ENCODE data around the gene ISOC2. TPM values are rescaled to one million over a fixed set of nuclear protein-coding genes. Genes with fewer than 3 reads are reported as not detected.

ISOC2 gene
- total and polyA plus RNA-seq, 3 experiments from 2014 or later, result 32.0 to 38.8 (median 33.7) TPM

- H3K27ac Mint-ChIP-seq, result peak overlapping the region in 1 of 8 donors; percentile 50
- ChIA-PET CTCF (no interaction called here), POLR2A (no interaction called here)
- DNase-seq, result no peak
- Histone ChIP-seq H3K9me3 (ENCODE audit: low read length) (no peaks in the 10 kb centered on the region), H3K27ac (ENCODE audit: low read depth, low read length) (no peak overlapping the region), H3K4me3 (ENCODE audit: low read length) (no peak overlapping the region), H3K36me3 (ENCODE audit: insufficient read depth, low read length) (no peaks in the 10 kb centered on the region), H3K4me1 (ENCODE audit: insufficient read depth, low read length) (peaks cover 15% of the 10 kb centered on the region), H3K27me3 (ENCODE audit: insufficient read depth, low read length, poor library complexity, severe bottlenecking) (peaks cover 49% of the 10 kb centered on the region)
- H3K27me3 Mint-ChIP-seq, result peaks cover 53 to 55% of the 10 kb centered on the region in 2 donors
- H3K9me3 Mint-ChIP-seq, result peaks cover 0 to 3% (median 2%) of the 10 kb centered on the region in 5 donors
- H3K4me1 Mint-ChIP-seq, result peaks cover 13 to 24% (median 22%) of the 10 kb centered on the region in 3 donors
- H3K36me3 Mint-ChIP-seq, result peaks cover 0 to 4% (median 1%) of the 10 kb centered on the region in 3 donors
- peak overlapping the region in 3 of 7 donors; percentile 9 to 78 (median 53) for H3K4me3 Mint-ChIP-seq
Observed at GRCh38 chr19:55443824-55444480, 17.5 kb downstream of the ISOC2 start.

GRCh38 chr19:55443045-55443823 is 18.2 kb downstream of the ISOC2 start, which contains the start of gene SHISA7:
Gene SHISA7 (minus strand): TSS chr19:55443300. CDS start chr19:55442863, 437 bp downstream.
- H3K36me3 ChIP-seq (ENCODE audit: insufficient read depth, low read length), result no peaks in the 10 kb centered on the region
- H3K27me3 ChIP-seq (ENCODE audit: insufficient read depth, low read length, poor library complexity, severe bottlenecking), result peaks cover 51% of the 10 kb centered on the region
- H3K4me1 ChIP-seq (ENCODE audit: insufficient read depth, low read length), result peaks cover 15% of the 10 kb centered on the region
- ChIA-PET POLR2A (no interaction called here), CTCF (no interaction called here)
- H3K4me3 ChIP-seq (ENCODE audit: low read length), result no peak within 1 kb of the TSS
- no peak for DNase-seq
- Mint-ChIP-seq H3K27ac (no peak within 1 kb of the TSS), H3K27me3 (peaks cover 56 to 62% of the 10 kb centered on the region in 2 donors), H3K4me1 (peaks cover 13 to 24% (median 22%) of the 10 kb centered on the region in 3 donors), H3K36me3 (peaks cover 0 to 5% (median 1%) of the 10 kb centered on the region in 3 donors), H3K4me3 (peak within 1 kb of the TSS in 4 of 7 donors; percentile 9 to 78 (median 47)), H3K9me3 (peaks cover 0 to 3% (median 2%) of the 10 kb centered on the region in 5 donors)
- no peak within 1 kb of the TSS for H3K27ac ChIP-seq (ENCODE audit: low read depth, low read length)
- no peaks in the 10 kb centered on the region for H3K9me3 ChIP-seq (ENCODE audit: low read length)

- ChIA-PET POLR2A (no interaction called here), CTCF (interaction anchor here (1.2 kb wide), 1 partner anchor 25 kb away, joined by 3 read pairs; no protein-coding TSS in a partner anchor)
- peaks cover 15% of the 10 kb centered on the region for H3K4me1 ChIP-seq (ENCODE audit: insufficient read depth, low read length)
- no peaks in the 10 kb centered on the region for H3K9me3 ChIP-seq (ENCODE audit: low read length)
- peaks cover 0 to 3% (median 3%) of the 10 kb centered on the region in 5 donors for H3K9me3 Mint-ChIP-seq
- peaks cover 13 to 24% (median 22%) of the 10 kb centered on the region in 3 donors for H3K4me1 Mint-ChIP-seq
- peaks cover 0 to 5% (median 1%) of the 10 kb centered on the region in 3 donors for H3K36me3 Mint-ChIP-seq
- H3K4me3 Mint-ChIP-seq, result peak overlapping the region in 1 of 7 donors; percentile 41
- no peak overlapping the region for H3K27ac ChIP-seq (ENCODE audit: low read depth, low read length)
- H3K27me3 Mint-ChIP-seq, result peaks cover 56 to 65% of the 10 kb centered on the region in 2 donors
- H3K27me3 ChIP-seq (ENCODE audit: insufficient read depth, low read length, poor library complexity, severe bottlenecking), result peaks cover 51% of the 10 kb centered on the region
- H3K4me3 ChIP-seq (ENCODE audit: low read length), result no peak overlapping the region
- no peak for DNase-seq
- H3K27ac Mint-ChIP-seq, result no peak overlapping the region
- no peaks in the 10 kb centered on the region for H3K36me3 ChIP-seq (ENCODE audit: insufficient read depth, low read length)
Observed at GRCh38 chr19:55442372-55442961, 19.0 kb downstream of the ISOC2 start.

- Mint-ChIP-seq H3K36me3 (peaks cover 0 to 5% (median 1%) of the 10 kb centered on the region in 3 donors), H3K27me3 (peaks cover 63 to 72% of the 10 kb centered on the region in 2 donors), H3K27ac (peak overlapping the region in 2 of 8 donors; percentile 0 to 50), H3K4me3 (peak overlapping the region in 5 of 7 donors; percentile 9 to 77 (median 41)), H3K4me1 (peaks cover 13 to 29% (median 22%) of the 10 kb centered on the region in 3 donors), H3K9me3 (peaks cover 0 to 3% (median 3%) of the 10 kb centered on the region in 5 donors)
- CTCF ChIA-PET, result interaction anchor here (1.2 kb wide), 1 partner anchor 26 kb away, joined by 3 read pairs; no protein-coding TSS in a partner anchor
- H3K36me3 ChIP-seq (ENCODE audit: insufficient read depth, low read length), result no peaks in the 10 kb centered on the region
- H3K4me3 ChIP-seq (ENCODE audit: low read length), result no peak overlapping the region
- H3K9me3 ChIP-seq (ENCODE audit: low read length), result no peaks in the 10 kb centered on the region
- POLR2A ChIA-PET, result no interaction called here
- H3K4me1 ChIP-seq (ENCODE audit: insufficient read depth, low read length), result peaks cover 15% of the 10 kb centered on the region
- no peak for DNase-seq
- H3K27me3 ChIP-seq (ENCODE audit: insufficient read depth, low read length, poor library complexity, severe bottlenecking), result peaks cover 47% of the 10 kb centered on the region
- no peak overlapping the region for H3K27ac ChIP-seq (ENCODE audit: low read depth, low read length)
Observed at GRCh38 chr19:55441692-55442321, 19.6 kb downstream of the ISOC2 start.

- Mint-ChIP-seq H3K4me3 (peak overlapping the region in 6 of 7 donors; percentile 3 to 46 (median 30)), H3K27ac (peak overlapping the region in 1 of 8 donors; percentile 31), H3K36me3 (peaks cover 0 to 5% (median 1%) of the 10 kb centered on the region in 3 donors), H3K9me3 (peaks cover 0 to 3% (median 3%) of the 10 kb centered on the region in 5 donors), H3K4me1 (peaks cover 13 to 31% (median 22%) of the 10 kb centered on the region in 3 donors), H3K27me3 (peaks cover 67 to 76% of the 10 kb centered on the region in 2 donors)
- Histone ChIP-seq H3K27me3 (ENCODE audit: insufficient read depth, low read length, poor library complexity, severe bottlenecking) (peaks cover 47% of the 10 kb centered on the region), H3K27ac (ENCODE audit: low read depth, low read length) (no peak overlapping the region), H3K9me3 (ENCODE audit: low read length) (no peaks in the 10 kb centered on the region), H3K36me3 (ENCODE audit: insufficient read depth, low read length) (no peaks in the 10 kb centered on the region), H3K4me1 (ENCODE audit: insufficient read depth, low read length) (peaks cover 15% of the 10 kb centered on the region), H3K4me3 (ENCODE audit: low read length) (no peak overlapping the region)
- POLR2A ChIA-PET, result no interaction called here
- CTCF ChIA-PET, result interaction anchor here (1.2 kb wide), 1 partner anchor 26 kb away, joined by 3 read pairs; no protein-coding TSS in a partner anchor
- no peak for DNase-seq
Observed at GRCh38 chr19:55441319-55441691, 20.1 kb downstream of the ISOC2 start.

GRCh38 chr19:55440411-55441105 is 20.9 kb downstream of the ISOC2 start:
- peak overlapping the region in 1 of 8 donors; percentile 31 for H3K27ac Mint-ChIP-seq
- Histone ChIP-seq H3K4me3 (ENCODE audit: low read length) (no peak overlapping the region), H3K27ac (ENCODE audit: low read depth, low read length) (peak overlapping the region; percentile 51), H3K9me3 (ENCODE audit: low read length) (no peaks in the 10 kb centered on the region), H3K4me1 (ENCODE audit: insufficient read depth, low read length) (peaks cover 15% of the 10 kb centered on the region), H3K36me3 (ENCODE audit: insufficient read depth, low read length) (no peaks in the 10 kb centered on the region), H3K27me3 (ENCODE audit: insufficient read depth, low read length, poor library complexity, severe bottlenecking) (peaks cover 47% of the 10 kb centered on the region)
- peaks cover 63 to 70% of the 10 kb centered on the region in 2 donors for H3K27me3 Mint-ChIP-seq
- peaks cover 0 to 5% (median 1%) of the 10 kb centered on the region in 3 donors for H3K36me3 Mint-ChIP-seq
- peaks cover 13 to 31% (median 22%) of the 10 kb centered on the region in 3 donors for H3K4me1 Mint-ChIP-seq
- H3K9me3 Mint-ChIP-seq, result peaks cover 0 to 3% (median 3%) of the 10 kb centered on the region in 5 donors
- no peak for DNase-seq
- peak overlapping the region in 3 of 7 donors; percentile 41 to 62 (median 46) for H3K4me3 Mint-ChIP-seq
- ChIA-PET POLR2A (no interaction called here), CTCF (no interaction called here)

GRCh38 chr19:55439052-55439451 is 22.4 kb downstream of the ISOC2 start:
- Histone ChIP-seq H3K9me3 (ENCODE audit: low read length) (no peaks in the 10 kb centered on the region), H3K27ac (ENCODE audit: low read depth, low read length) (no peak overlapping the region), H3K4me3 (ENCODE audit: low read length) (no peak overlapping the region), H3K27me3 (ENCODE audit: insufficient read depth, low read length, poor library complexity, severe bottlenecking) (peaks cover 46% of the 10 kb centered on the region), H3K4me1 (ENCODE audit: insufficient read depth, low read length) (peaks cover 15% of the 10 kb centered on the region), H3K36me3 (ENCODE audit: insufficient read depth, low read length) (no peaks in the 10 kb centered on the region)
- Mint-ChIP-seq H3K27ac (no peak overlapping the region), H3K4me1 (peaks cover 13 to 31% (median 22%) of the 10 kb centered on the region in 3 donors), H3K9me3 (peaks cover 0 to 3% (median 3%) of the 10 kb centered on the region in 5 donors), H3K36me3 (peaks cover 0 to 5% (median 1%) of the 10 kb centered on the region in 3 donors), H3K27me3 (peaks cover 48 to 58% of the 10 kb centered on the region in 2 donors), H3K4me3 (no peak overlapping the region)
- DNase-seq, result no peak
- ChIA-PET POLR2A (no interaction called here), CTCF (no interaction called here)
